ENCODE data around the gene SRSF3. TPM values are rescaled to one million over a fixed set of nuclear protein-coding genes. Genes with fewer than 3 reads are reported as not detected.

Gene SRSF3
- total and polyA plus RNA-seq, 9 of the 15 experiments (the other 6 are each of a cell fraction or from before 2014, with no cell fraction given), result 337 to 1,200 (median 518) TPM

GRCh38 chr6:36594029-36594815 is at the start of gene SRSF3 (continued):
- TF ChIP-seq RNF219 (CRISPR knock-in tag; IDR thresholded peaks at IDR 0.05) (0 out of 2 replicates have a peak, but pooled peaks have one; percentile 65), EP300 (IDR thresholded peaks at IDR 0.05; ENCODE audit: low read length) (peak; percentile 43), ZNF740 (CRISPR knock-in tag; IDR thresholded peaks at IDR 0.05) (no peak), ZNF740 (tag; IDR thresholded peaks at IDR 0.05) (no peak), NEUROD1 (IDR thresholded peaks at IDR 0.05; ENCODE audit: borderline replicate concordance, low read depth, low read length, partially characterized antibody) (peak; percentile 90), HMBOX1 (IDR thresholded peaks at IDR 0.05) (peak; percentile 9; the same call in 1 of the 2 replicates), ZC3H8 (IDR thresholded peaks at IDR 0.05) (0 out of 2 replicates have a peak, but pooled peaks have one; percentile 15)
